Rectal smooth muscle tissue (tissue), 1 donor: ENCODE measurements around the gene SELENOF.
A peak's percentile ranks its signal among the peaks of the same experiment; 100 is the strongest.
"Not testable (repeated sequence)": the region's sequence is repeated elsewhere in the genome, so short reads cannot be mapped to it uniquely, and the experiment has no call there.

Experiments
- H3K27ac ChIP-seq: one replicate; pipeline ENCODE4 v1.7.0; 2013; ENCODE audit warnings: low read depth, low read length, inconsistent platforms
- H3K27me3 ChIP-seq: one replicate; pipeline ENCODE4 v1.7.0; 2013; ENCODE audit warnings: low read length; ENCODE audit not compliant: control insufficient read depth, insufficient read depth
- H3K36me3 ChIP-seq: one replicate; pipeline ENCODE4 v1.7.0; 2013; ENCODE audit warnings: low read length; ENCODE audit not compliant: control insufficient read depth, insufficient read depth
- H3K4me1 ChIP-seq: one replicate; pipeline ENCODE4 v1.7.0; 2013; ENCODE audit warnings: low read length; ENCODE audit not compliant: control insufficient read depth, insufficient read depth
- H3K4me3 ChIP-seq: one replicate; pipeline ENCODE4 v1.7.0; 2013; ENCODE audit warnings: low read length
- H3K9ac ChIP-seq: one replicate; pipeline ENCODE4 v1.7.0; 2013; ENCODE audit warnings: low read length

Gene SELENOF

GRCh38 chr1:86914601-86914997 lies 673 bp upstream of the SELENOF start, which contains the start of gene HS2ST1:
HS2ST1 (plus strand) TSS chr1:86914635.
- H3K9ac ChIP-seq = peak within 1 kb of the TSS; percentile 99
- no peaks in the 10 kb centered on the region for H3K27me3 ChIP-seq
- H3K4me1 ChIP-seq = peaks cover 4% of the 10 kb centered on the region
- peaks cover 4% of the 10 kb centered on the region for H3K36me3 ChIP-seq
- peak within 1 kb of the TSS; percentile 99 for H3K27ac ChIP-seq
- H3K4me3 ChIP-seq = peak within 1 kb of the TSS; percentile 100

- no peaks in the 10 kb centered on the region for H3K27me3 ChIP-seq
- H3K4me1 ChIP-seq = peaks cover 4% of the 10 kb centered on the region
- peak overlapping the region; percentile 99 for H3K9ac ChIP-seq
- peak overlapping the region; percentile 99 for H3K27ac ChIP-seq
- H3K36me3 ChIP-seq = peaks cover 4% of the 10 kb centered on the region
- peak overlapping the region; percentile 100 for H3K4me3 ChIP-seq
These were observed 479 bp downstream of the SELENOF start for GRCh38 chr1:86913399-86913895.

GRCh38 chr1:86912281-86912900 lies 1.5 kb downstream of the SELENOF start:
- Histone ChIP-seq H3K4me1 (peaks cover 4% of the 10 kb centered on the region), H3K27me3 (no peaks in the 10 kb centered on the region), H3K4me3 (peak overlapping the region; percentile 100)

DNA sequence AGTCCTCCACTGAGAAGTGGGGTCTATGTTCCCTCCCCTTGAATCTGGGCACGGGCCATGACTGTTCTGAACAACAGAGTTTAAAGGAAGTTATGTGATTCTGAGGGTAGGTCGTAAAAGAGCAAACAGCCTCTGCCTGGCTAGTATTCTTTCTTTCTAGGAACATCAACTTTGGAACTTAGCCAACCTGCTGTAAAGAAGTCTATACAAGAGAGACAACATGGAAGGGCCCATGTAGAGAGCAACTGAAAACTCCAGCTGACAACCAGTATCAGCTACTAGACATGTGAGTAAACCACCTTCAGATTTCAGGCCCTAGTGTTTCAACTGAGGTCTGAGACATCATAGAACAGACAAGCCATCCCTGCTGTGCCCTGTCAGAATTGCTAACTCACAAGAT lies 7.5 kb downstream of the SELENOF start:
- Histone ChIP-seq H3K4me3 (no peak overlapping the region), H3K27ac (no peak overlapping the region), H3K4me1 (no peaks in the 10 kb centered on the region), H3K36me3 (no peaks in the 10 kb centered on the region), H3K27me3 (no peaks in the 10 kb centered on the region), H3K9ac (no peak overlapping the region)

More at GRCh38 chr1:86912281-86912900, 1.5 kb downstream of the SELENOF start:
- H3K36me3 ChIP-seq = peaks cover 4% of the 10 kb centered on the region
- no peak overlapping the region for H3K27ac ChIP-seq
- H3K9ac ChIP-seq = no peak overlapping the region

GRCh38 chr1:86905875-86906274 lies 8.1 kb downstream of the SELENOF start:
- Histone ChIP-seq H3K4me1 (no peaks in the 10 kb centered on the region), H3K27ac (no peak overlapping the region), H3K4me3 (no peak overlapping the region), H3K9ac (no peak overlapping the region), H3K36me3 (no peaks in the 10 kb centered on the region), H3K27me3 (no peaks in the 10 kb centered on the region)

GRCh38 chr1:86899401-86899800 lies 14.5 kb downstream of the SELENOF start:
- not testable (repeated sequence) for H3K27me3 ChIP-seq, H3K9ac ChIP-seq, H3K27ac ChIP-seq, H3K4me1 ChIP-seq, H3K4me3 ChIP-seq, H3K36me3 ChIP-seq

GRCh38 chr1:86888327-86888726 lies 25.6 kb downstream of the SELENOF start:
- no peak overlapping the region for H3K4me3 ChIP-seq
- H3K9ac ChIP-seq = no peak overlapping the region
- no peak overlapping the region for H3K27ac ChIP-seq
- H3K4me1 ChIP-seq = no peaks in the 10 kb centered on the region
- no peaks in the 10 kb centered on the region for H3K27me3 ChIP-seq
- H3K36me3 ChIP-seq = no peaks in the 10 kb centered on the region

DNA sequence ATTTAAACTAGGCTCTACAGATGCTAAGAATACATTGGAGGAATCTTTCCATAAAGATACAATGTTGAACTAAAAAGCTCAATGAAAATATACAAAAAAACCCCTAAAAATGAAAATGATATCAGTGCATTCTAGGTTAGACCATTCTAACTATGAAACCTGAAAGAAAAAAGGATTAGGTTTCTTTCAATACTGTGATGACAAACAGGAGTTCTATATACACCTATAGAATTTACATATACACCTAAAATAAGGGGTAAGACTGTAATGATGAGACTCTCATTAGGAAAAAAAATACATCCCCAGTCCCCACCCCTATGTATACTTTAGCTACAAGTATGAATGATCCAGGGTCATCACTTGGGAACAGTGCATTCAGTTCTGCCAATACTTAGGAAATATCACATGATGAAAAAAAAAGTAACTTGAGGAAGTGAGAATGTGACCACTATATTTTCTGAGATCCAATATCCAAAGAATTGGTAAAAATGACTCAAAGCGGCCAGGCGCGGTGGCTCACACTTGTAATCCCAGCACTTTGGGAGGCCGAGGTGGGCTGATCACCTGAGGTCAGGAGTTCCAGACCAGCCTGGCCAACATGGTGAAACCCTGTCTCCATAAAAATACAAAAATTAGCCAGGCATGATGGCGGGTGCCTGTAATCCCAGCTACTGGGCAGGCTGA lies 26.3 kb downstream of the SELENOF start:
- Histone ChIP-seq H3K4me1 (no peaks in the 10 kb centered on the region), H3K9ac (no peak overlapping the region), H3K27ac (no peak overlapping the region), H3K36me3 (no peaks in the 10 kb centered on the region), H3K4me3 (no peak overlapping the region), H3K27me3 (no peaks in the 10 kb centered on the region)

GRCh38 chr1:86875722-86876121 lies 38.2 kb downstream of the SELENOF start:
- no peak overlapping the region for H3K27ac ChIP-seq
- H3K27me3 ChIP-seq = no peaks in the 10 kb centered on the region
- no peak overlapping the region for H3K9ac ChIP-seq
- H3K4me3 ChIP-seq = no peak overlapping the region
- no peaks in the 10 kb centered on the region for H3K4me1 ChIP-seq
- H3K36me3 ChIP-seq = no peaks in the 10 kb centered on the region

DNA sequence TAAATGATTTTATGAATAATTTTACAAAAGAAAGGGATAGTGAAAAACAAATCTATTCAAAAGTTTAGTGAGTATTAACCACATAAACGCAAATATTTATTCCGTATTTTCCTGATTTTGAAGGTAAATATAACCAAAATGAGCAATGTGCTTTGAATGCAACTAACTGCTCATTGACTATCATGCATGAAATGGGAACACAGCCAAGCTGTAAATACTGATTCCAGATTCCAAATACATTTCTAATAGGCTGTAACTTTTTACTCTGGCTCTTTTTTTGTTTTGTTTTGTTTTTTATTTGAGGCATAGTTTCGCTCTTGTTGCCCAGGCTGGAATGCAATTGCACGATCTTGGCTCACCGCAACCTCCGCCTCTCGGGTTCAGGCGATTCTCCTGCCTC lies 41.8 kb downstream of the SELENOF start:
- no peaks in the 10 kb centered on the region for H3K27me3 ChIP-seq

DNA sequence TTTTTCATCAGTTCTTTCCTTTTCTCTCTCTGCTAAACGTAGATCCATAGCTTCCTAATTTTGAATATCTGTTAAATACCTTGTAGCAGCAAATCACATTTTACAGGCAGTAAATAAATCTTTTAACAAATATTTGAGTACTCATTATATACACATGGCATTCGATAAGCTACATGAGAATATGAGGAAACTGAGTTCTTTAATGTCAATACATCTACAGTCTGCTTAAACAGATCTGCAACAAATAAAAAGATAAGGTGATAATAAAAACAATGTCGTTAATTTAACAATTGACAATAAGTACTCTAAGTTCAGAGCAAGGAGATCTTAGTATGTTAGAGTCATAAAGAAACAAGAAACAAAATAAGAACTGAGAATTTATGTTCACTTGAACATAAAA lies 42.9 kb downstream of the SELENOF start:
- Histone ChIP-seq H3K9ac (no peak overlapping the region), H3K27ac (no peak overlapping the region), H3K36me3 (no peaks in the 10 kb centered on the region), H3K27me3 (no peaks in the 10 kb centered on the region), H3K4me3 (no peak overlapping the region), H3K4me1 (peaks cover 3% of the 10 kb centered on the region)

More for the DNA sequence above, 41.8 kb downstream of the SELENOF start:
- no peak overlapping the region for H3K9ac ChIP-seq
- peaks cover 3% of the 10 kb centered on the region for H3K4me1 ChIP-seq
- H3K27ac ChIP-seq = no peak overlapping the region
- no peaks in the 10 kb centered on the region for H3K36me3 ChIP-seq
- H3K4me3 ChIP-seq = no peak overlapping the region

GRCh38 chr1:86868477-86868876 lies 45.4 kb downstream of the SELENOF start:
- H3K27me3 ChIP-seq = no peaks in the 10 kb centered on the region
- H3K36me3 ChIP-seq = no peaks in the 10 kb centered on the region
- no peak overlapping the region for H3K4me3 ChIP-seq

DNA sequence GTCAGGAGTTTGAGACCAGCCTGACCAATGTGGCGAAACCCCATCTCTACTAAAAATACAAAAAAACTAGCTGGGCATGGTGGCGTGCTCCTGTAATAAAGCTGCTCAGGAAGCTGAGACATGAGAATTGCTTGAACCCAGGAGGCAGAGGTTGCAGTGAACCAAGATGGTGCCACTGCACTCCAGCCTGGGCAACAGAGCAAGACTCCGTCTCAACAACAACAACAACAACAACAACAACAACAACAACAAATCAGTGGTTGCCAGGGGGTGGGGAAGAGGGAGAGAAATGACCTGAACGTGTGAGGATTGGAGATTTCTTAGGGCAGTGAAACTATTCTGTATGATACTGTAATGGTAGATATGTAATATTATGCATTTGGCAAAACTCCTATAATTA lies 46.6 kb downstream of the SELENOF start:
- H3K27me3 ChIP-seq, H3K36me3 ChIP-seq, H3K27ac ChIP-seq, H3K4me1 ChIP-seq, H3K9ac ChIP-seq, H3K4me3 ChIP-seq: not testable (repeated sequence)

More at GRCh38 chr1:86868477-86868876, 45.4 kb downstream of the SELENOF start:
- Histone ChIP-seq H3K27ac (no peak overlapping the region), H3K9ac (no peak overlapping the region), H3K4me1 (peaks cover 3% of the 10 kb centered on the region)
